Glomerular endothelial cell (primary cell): ENCODE results near the gene ORM2. TPM values are rescaled to one million over a fixed set of nuclear protein-coding genes. Genes with fewer than 3 reads are reported as not detected.
"Not testable (repeated sequence)": the region's sequence is repeated elsewhere in the genome, so short reads cannot be mapped to it uniquely, and the experiment has no call there.

Experiments
- DNase-seq: peaks from one replicate; pipeline ENCODE4 v3.0.0-alpha.2; 2011; ENCODE audit warnings: low read depth, low spot score; ENCODE audit errors: extremely low read depth
- total RNA-seq: library from RNA; depleted of rRNA; stranded (reverse); fragments of >200 nt; gene quantifications from 2 replicates; pipeline ENCODE4 v1.2.3, GENCODE V29; 2015

Gene ORM2
- total RNA-seq, 1 donor from 2014 or later: not detected

DNA sequence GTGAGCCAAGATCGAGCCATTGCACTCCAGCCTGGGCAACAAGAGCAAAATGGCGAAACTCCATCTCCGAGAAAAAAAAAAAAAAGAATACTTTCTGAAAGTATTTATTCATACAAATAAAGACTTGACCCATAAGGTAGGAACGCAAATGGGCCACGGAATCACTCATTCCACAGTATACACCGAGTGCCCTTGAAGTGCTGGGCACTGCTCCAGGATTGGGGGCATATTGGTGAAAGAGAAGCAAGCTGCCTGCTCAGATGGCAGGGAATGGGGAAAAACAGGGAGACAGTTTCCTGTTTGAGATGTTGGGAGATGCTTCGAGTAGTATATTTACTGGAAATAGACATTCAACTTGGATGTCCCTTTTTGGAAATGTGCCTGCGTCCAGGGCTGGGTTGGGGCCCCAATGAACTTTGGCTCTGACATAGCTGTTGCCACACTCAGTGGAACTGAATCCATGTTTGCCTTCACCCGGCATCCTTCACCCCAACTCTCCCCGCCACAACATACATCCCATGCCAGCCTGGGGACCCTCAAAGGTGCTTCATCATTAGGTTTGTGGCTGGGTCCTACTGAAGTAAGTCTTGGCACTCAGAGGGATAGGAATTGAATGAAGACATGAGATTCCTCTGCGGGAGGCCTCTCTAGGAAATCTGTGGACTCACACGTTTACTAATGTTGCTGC, 588 bp upstream of the ORM2 start:
- not testable (repeated sequence) for DNase-seq

DNA sequence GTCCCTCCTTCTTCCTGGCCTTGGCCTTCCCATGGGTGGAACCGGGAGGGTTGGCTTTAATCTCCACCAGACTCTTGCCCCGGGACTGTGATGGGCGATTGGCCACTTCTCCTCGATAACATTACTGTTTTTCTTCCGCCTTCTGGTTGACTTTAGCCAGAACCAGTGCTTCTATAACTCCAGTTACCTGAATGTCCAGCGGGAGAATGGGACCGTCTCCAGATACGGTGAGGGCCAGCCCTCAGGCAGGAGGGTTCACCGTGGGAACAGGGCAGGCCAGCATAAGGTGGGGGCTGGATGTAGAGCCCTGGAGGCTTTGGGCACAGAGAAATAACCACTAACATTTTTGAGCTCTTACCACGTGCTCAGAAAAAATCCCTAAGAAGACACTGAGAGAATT, 967 bp downstream of the ORM2 start:
- DNase-seq: no peak

DNA sequence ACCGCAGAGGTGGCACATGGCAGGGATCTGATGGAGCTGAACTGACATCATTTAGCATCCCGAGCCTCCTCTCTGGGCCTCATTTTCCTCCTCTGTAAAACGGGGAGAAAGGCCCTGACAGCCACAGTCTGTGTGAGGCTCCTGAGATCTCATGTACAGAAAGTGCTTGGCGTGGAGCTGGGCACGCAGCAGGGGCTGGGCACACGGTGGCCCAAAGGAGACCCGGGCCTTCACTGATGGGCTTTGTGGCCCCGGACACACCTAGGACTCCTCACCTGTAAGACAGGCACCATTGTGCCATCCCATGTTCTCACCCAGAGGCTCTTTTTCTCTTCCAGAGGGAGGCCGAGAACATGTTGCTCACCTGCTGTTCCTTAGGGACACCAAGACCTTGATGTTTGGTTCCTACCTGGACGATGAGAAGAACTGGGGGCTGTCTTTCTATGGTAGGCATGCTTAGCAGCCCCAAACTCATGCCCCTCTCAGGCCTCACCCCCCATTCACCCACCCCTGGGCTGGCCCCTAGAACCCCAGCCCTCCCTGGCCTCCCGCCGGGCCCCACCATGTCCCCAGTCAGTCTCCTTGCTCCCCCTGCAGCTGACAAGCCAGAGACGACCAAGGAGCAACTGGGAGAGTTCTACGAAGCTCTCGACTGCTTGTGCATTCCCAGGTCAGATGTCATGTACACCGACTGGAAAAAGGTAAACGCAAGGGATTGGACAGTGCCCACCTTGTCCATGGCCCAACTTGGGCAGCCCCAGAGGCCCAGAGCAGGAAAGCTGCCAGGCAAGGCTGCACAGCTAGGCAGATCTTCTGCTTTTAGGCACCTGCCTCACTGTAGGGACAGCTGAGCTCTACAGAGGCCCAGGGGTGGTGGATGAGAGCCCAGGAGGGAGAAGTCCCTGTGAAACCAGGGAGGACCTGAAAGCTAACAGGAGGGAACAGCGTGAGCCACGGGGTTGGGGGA, 1.8 kb downstream of the ORM2 start:
- not testable (repeated sequence) for DNase-seq

DNA sequence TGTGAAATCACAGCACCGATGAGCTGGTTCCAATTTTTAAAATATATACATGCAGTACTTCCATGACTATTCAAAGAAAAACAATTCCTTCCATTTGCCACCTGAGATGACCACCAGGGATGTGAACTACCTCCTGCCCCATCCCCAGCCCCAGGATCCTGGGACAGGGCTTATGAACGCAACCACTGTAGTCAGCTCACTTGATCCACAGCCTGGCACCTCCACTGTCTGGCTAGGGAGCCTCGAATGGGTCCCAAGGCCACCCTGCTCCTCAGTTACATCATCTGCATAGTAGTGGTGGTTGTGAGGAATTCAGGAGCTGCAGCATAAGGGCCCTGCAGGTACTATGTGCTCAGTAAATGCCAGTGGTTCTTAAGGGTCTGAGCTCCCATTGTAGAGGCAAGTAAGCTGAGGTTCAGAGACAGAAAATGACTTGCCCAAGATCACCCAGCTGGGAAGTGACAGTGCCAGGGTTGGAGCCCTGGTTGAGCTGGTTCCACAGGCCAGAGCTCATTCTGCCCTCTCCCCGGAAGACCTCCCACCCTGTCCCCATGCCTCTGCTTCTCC, 2.9 kb downstream of the ORM2 start:
- not testable (repeated sequence) for DNase-seq

DNA sequence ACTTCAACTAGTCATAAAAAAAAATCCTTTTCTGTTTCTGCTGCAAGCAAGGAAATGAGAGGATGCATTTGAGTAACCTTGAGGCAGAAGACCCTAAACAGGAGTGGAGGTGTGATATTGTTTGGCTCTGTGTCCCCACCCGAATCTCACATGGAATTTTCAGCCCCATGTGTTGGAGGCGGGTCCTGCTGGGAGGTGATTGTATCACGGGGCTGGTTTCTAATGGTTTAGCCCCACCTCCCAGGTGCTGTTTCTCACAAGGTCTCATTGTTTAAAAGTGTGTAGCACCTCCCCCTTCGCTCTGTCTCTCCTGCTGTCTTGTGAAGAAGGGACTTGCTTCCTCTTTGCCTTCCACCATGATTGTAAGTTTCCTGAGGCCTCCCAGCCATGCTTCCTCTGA, 4.0 kb downstream of the ORM2 start:
- DNase-seq: not testable (repeated sequence)

DNA sequence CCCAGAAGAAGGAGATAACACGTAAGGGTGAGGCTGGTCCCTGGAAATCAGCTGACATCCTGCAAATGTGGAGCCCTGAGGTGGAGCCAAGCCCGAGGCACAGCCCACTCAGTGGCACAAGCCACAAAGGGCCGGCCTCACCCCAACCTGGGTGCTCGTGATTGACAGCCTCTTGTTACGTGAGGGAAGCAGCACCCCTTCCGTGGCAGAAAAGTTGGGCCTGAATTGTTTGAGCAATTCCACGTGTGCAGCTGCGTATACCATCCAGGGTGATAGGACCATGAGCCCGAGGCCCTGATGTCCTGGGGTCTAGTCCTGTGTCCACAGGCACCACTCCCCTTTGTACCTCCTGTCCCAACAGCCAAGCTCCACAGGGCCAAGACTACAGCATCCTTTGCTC, 4.8 kb downstream of the ORM2 start:
- DNase-seq: no peak

DNA sequence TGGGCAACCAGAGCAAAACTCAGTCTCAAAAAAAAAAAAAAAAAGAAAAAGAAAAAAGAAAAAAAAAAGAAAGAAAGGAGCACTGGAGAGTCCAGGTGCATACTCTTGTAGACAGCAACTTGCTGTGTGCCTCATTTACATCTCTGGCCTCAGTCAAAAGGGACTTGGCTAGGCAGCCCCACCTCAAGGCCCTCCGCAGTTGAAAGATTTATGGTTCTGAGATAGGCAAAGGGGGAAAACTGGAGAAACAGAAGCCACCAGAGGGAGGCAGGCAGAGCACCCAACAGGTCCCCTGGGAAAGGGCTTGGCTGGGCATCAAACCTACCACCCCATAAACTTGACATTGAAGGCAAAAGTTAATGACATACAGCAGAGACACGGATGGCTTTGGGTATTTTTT, 6.1 kb downstream of the ORM2 start:
- no peak for DNase-seq

DNA sequence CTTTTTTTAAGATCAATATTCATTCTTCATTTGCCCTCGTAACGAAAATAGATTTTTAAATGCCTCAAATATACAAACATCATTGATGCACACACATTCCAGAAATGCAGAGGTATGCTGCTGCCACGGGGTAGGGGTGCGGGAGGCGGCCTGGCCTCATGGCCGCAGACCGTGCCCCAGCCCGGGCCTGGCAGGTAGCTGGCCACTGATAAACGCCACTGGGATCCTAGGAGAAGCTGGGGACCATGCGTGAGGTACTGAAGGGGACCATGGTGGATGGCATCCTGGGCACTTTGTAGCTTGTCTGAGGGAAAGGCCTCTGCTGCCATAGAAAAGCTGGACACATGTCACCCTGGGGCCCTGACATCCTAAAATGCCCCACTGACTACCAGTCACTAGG, 6.5 kb downstream of the ORM2 start:
- no peak for DNase-seq

DNA sequence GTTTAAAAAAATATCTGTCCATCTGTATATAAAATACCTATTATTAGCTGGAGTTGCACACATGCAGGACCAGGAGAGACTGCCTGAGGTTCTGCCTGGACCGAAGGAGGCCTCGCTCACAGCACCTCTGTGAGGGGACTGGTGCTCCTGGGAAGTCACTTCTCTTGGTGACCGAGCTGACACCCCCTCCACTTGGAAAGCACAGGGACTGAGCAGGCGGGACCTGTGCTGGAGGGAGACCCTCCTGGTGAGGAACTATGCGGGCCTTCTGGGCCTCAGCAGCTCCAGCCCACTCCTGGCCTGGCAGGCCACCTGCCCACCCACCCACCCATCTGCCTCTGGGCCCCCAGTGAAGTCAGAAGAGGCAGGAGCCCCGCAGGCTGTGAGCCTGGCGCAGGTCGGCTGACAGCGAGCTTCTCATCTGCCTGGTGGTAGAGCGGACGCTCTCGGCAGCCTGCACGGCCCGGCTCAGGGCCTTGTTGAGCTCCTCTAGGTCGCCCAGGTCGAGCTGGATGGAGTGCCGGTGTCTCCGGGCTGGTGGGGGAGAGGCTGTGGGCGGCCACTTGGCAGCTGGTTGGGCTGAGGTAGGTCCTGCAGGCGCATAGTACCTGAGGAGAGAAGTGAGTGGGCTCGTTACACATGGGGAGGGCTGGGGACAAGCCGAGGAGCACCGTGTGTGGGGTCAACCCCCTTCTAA, 7.2 kb downstream of the ORM2 start:
- no peak for DNase-seq

DNA sequence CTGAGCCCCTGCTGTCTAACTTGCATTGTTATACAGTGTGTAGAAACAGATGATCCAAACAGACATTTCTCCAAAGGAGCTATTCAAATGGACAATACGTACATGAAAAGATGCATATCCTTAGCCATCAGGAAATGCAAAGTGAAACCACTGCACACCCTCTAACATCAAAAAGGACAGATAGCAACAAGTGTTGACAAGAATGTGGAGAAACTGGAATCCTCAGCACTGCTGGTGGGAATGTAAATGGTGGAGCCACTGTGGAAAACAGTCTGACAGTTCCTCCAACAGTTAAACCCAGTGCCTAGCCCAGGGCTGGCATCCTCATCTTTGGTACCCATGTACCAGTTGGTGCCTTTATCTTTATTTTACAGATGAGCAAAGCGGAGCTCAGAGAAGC, 8.5 kb downstream of the ORM2 start:
- no peak for DNase-seq

DNA sequence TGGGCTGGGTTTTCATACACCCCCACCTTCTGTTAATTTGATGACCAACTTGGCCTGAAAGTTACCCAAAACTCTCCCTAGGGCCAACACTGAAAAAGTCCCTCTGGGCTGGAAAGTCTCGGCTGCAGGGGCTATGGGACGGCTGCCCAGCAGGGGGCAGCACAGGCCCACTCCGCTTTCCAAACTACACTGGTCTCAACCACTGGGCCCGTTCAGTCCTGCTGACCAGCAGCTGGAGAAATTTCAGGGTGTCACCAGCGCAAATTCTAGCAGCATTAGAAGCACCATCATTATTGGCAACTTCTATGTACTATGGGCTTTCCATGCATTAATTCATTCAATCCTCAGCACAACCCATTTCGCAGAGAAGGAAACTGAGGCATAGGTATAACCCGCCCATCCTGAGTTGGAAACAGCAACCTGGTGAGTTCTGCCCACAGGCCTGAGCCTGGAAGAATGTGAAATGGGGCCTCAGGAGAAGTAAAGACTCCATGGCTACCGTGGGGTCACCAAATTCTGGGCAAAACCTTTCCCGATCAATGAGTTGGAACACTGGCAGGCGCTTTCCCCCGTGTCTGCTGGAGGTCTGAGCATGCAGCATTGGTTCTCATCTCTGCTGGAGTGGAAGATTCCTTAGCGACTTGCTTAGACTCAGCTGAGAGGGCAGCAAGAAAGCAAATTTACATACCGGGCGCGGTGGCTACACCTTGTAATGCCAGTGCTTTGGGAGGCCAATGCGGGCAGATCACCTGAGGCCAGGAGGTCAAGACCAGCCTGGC, 9.7 kb downstream of the ORM2 start:
- no peak for DNase-seq

DNA sequence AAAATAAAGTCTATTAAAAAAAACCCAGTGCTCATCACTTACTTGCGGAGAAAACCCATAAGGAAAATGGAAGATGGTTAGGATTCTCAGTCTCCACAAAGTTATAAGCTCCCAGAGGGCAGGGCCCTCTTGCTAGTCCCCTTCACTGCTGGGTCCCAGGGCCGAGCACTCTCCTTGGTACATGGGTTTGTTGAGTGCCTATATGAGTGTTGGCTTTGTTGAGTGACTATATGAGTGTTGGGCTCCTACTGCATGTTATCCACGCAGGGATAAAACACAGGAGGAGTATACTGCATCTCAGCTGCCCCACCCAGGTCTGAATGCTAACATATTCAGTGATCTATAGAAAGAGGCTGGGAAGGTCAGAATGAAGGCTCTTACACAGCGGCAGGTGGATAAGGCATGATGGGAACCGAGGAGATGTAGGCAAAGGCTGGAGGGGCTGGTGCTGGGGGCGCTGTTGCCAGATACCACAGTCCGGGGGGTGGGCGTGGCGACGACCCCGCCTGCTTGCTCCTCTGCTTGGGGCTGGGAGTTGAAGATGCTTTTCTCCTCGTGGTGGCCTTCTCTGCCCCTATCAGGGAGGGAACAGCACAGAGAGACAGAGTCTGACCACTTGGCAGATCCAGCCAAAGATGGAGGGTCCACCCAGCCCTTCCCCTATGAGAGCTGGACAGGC, 11.6 kb downstream of the ORM2 start:
- DNase-seq: no peak

DNA sequence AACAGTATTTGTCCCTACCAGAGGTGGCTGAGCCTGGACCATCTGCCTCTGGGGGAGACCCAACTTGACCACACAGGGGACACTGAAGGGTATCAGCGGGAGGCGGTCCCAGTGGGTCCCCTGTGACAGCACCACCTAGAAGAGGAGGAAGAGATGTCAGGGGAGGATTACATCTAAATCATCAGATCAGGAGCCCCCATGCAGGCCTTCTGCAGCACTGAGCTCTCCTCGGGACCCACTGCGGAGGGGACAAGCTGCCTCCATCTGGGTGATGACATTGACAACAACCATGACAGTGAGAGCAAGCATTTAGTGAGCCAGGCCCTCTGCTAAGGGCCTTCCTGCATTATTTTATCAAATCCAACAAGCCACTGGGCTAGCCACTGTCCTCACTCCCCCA, 12.3 kb downstream of the ORM2 start:
- no peak for DNase-seq

DNA sequence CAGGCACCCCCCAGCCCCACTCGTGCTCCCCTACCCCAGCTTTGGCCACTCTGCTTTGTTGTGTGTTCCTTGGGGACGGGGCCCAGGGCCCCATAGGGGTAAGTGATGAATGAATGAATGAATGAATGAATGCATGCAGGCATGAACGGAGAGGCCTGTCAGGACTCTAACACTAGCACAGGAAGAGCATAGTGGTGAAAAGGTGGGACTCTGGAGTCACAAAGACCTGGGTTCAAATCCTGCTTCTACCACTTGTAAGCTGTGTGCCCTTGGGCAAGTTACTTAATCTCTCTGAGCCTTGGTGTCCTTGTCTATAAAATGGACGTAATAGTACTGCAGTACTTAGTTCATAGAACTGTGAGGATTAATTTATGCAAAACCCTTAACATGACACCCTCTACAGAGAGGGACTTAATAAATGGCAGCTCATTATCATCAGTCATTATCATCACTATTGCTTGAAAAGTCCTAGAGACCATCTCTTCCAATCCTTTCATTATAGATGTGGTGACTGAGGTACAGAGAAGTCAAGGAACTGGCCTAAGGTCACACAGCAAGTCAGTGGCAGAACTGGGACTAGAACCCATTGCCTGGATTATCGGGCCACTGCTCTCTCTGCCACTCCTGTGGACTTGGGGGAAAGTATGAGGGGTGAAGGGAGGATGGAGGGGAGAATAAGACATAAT, 13.2 kb downstream of the ORM2 start:
- DNase-seq: no peak

DNA sequence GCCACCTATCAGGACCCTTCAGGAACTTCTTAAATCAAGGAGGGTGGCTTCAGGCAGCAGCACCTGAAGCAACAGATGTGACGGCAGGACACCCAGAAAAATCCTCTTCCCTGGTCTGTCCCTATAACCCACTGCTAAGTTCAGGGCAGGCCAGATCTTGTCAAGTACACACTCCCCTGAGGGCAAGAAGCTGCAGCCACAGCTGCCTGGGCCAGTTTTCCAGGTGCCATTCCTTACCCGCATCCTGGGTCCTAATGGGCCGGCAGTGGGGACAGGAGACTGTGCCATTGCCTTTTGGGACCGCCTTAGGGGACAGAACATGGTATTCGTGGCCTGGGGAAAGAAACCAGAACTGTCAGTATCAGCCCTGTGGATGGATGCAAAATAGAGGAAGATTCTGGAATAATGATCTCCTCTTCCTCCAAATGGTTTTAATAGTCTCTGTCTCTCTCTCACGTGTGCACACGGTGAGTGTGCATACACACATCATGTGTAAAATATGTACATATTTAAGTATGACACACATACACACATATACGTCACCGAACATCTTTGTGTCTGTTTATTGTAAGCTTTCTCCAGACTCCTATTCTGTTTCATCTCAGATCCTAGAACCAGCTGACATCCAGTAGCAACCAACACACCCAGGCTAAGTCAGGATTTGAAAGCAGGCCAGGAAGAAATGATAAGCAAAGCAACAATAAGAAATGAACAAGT, 14.0 kb downstream of the ORM2 start:
- DNase-seq: no peak

DNA sequence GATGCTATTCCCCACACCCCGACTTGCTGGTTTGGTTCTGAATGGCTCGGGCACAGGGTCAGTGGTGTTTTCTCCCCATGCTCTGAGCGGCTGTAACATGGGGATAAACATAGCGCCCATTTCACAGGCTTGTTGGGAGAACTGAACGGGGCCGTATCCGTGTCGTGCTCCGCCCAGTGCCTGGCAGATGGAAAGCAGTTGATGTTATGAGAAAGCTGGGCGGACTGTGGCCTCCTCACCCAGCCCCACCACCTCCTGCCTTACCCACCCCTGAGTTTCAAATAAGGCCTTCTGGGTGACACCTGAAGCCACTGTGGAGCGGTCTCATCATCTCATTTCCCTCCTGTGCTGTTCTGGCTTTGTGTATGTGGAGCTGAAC, 14.5 kb downstream of the ORM2 start:
- DNase-seq: no peak

DNA sequence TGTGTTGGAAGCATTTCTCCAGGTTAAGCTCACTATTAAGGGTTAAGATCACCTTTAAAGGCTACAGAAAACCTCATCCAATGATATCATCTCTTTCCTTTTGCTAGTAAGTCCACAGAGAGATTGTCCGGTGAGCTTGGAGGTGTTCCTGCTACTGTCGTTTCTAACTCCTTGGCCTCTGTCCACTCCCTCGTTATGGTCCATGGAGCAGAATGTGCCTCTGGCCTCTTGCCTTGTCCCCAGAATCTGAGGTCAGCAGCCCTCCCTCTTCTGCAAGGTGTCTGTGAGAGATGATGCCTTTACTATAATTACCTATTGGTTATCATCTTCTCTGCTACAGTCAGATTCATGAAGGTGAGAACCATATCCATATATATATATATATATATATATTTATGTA, 15.0 kb downstream of the ORM2 start:
- DNase-seq: no peak

DNA sequence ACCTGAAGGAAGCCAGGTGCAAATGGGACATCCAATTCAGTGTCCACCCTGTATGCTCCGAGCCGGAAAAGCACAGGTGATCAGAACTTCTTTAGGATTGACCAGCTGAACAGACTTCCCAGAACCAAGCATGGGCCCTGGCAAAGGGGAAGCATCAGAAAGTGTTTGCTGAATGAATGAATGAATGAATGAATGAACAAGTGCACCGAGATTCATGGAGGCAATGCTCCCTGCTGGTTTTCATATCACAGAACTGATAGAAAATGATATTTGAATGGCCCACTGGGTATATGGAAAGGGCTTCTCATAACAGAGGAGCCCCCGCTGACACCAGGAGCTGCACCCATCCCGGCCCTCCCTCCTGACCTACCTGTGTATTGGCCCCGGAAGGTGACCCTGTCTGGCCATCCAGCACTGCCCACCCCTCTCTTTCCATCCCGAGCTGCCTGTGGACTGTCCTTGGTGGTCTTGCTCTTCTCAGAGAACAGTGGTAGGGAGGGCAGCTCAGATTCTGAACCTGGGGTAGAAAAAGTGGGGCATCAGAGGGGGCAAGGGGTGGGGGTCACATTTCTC, 15.9 kb downstream of the ORM2 start:
- DNase-seq: no peak
